G401.6 (cell line): ENCODE measurements around the gene CD99L2.

ENCODE experiments used
- FAIRE-seq: peaks from 2 replicates; lab custom pipeline; 2012; peaks lifted over from hg19 to GRCh38; lab: Jason Lieb, UNC

CD99L2 gene, protein sequence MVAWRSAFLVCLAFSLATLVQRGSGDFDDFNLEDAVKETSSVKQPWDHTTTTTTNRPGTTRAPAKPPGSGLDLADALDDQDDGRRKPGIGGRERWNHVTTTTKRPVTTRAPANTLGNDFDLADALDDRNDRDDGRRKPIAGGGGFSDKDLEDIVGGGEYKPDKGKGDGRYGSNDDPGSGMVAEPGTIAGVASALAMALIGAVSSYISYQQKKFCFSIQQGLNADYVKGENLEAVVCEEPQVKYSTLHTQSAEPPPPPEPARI

GRCh38 chrX:150898343-150899190 lies at the start of gene CD99L2:
Gene CD99L2 (minus strand): TSS chrX:150898668. CDS start chrX:150898588, 80 bp downstream.
- no peak for FAIRE-seq

DNA sequence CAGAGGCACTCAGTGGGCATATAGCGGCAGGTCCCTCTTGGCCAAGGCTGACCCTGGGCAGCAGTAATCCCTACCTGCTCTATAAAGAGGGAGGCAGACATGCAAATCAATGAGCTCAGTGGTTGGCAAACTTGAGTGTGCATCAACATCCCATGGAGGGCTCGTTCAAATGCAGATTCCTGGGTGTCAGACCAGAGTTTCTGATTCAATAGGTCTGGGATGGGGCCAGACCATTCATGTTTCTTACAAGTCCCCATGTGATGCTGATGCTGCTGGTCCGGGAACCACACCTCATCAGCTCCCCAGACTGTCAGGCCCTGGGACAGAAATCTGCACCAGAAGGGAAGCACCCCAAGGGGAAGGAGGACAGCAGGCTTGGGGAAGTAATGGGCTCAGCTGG lies 45.8 kb upstream of the CD99L2 start:
- FAIRE-seq: no peak

DNA sequence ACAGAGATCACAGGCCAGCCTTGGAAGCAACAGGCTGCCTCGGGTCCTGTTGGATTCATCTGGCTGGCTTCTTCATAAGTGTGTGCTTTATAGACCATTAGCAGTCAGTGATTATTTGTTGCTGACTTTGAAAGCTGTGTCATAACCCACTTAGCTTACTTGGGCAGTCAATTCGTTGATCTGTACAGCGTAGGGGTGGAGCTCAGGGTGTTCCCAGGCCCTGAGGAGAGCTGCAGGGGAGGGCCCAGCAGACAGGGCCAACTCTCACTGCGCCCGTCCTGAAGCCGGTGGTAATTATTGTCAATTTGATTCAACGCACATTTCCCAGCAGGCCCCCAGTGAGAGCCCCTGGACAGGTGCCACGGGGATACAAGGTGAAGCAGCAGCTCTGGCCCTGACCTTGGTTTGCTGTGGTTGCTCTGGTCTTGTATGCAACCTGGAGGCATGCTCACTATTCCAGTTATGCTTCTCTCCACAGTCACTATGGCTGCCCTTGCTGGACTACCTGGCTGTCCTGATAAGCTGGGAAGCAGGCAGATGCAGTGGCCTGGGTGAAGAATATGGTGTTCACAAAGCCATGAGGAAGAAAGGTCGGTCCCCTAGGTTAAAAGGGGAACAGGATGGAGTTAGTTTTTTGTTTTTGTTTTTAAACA lies 44.6 kb upstream of the CD99L2 start:
- no peak for FAIRE-seq

DNA sequence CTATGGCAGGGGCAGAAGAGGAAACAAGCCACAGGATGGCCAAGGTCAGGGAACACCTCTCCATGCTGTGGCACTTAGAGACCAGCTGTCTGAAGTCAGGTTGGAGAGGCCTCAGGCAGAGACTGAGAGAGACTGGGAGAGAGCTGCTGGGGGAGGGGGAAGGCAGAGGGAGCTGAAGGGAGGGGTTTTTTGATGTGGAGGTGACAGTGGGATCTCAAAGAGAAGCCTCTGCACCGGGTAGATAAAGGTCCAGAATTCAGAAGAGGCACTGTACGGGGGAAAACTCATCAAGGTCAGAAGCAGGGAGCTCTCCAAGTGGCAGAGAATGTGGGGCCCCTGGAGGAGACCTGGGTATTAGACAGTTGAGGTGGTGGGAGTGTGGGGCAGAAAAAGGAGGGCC lies 43.1 kb upstream of the CD99L2 start:
- FAIRE-seq: no peak

DNA sequence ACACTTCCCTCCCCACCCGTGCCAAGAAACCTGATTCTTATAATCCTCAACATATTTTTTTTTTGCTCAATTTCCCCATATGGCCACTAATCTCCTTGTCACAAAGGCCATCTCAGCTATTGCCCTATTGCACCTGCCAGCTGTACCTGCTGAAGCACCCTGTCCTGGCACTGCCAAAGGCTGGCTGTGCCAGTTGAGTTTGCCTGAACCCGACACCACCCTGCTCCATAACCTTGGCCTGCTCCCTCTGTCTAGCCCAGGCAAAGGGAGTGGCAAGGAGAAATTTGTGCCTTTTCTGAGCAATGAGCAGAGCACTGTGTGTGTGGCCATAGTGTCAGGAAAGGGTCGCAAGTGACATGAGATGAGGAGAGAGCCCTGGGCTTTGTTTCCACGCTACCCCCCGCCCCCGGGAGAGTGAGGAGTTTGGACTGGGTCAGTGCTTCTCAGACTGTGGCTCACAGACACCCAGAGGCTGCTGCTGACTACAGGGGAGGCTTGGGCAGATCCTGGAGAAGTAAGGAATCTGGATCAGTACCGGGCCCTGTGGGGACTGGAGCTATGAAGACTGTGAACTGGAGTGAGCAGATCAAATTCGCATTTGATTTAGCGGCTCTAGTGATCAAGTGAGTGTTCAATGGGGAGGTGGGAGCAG lies 42.5 kb upstream of the CD99L2 start:
- FAIRE-seq: no peak

GRCh38 chrX:150936556-150936955 lies 38.1 kb upstream of the CD99L2 start:
- no peak for FAIRE-seq

DNA sequence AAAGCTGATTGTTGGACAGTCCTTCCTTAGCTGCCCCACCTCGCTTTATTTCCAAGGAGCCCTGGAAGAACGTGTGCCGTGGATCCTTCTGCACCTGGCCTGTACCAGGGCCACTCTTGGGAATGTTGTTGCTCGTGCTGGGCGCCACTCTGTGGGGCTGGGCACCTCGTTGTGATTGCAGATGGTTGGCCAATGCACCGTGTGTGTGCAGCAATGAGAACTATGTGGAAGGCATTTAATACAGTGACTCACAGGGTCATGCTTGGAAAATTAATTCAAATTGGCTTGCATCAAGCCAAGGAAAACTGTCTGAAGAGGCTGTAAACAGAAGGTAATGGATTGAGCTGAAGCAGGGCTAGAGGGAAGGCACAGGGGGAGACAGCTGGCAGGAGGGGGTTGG lies 37.0 kb upstream of the CD99L2 start:
- FAIRE-seq: no peak

- no peak for FAIRE-seq
These were observed 36.0 kb upstream of the CD99L2 start for GRCh38 chrX:150934453-150934852.

DNA sequence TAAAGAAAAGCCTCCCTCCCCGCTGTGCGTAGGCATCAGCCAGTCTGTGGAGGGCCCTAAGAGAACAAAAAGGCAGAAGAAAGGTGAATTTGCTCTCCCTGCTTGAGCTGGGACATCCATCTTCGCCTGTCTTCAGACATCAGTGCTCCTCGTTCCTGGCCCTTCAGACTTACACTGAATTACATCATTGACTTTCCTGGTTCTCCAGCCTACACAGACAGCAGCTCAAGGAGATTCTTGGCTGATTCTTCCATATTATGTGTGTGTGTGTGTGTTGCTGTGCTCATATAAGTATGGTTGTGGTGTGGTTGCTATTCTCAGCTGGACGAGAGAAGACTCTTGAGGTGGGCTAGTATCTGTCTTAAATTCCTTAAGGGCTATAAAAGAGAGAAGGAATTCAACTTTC lies 35.5 kb upstream of the CD99L2 start:
- FAIRE-seq: no peak

DNA sequence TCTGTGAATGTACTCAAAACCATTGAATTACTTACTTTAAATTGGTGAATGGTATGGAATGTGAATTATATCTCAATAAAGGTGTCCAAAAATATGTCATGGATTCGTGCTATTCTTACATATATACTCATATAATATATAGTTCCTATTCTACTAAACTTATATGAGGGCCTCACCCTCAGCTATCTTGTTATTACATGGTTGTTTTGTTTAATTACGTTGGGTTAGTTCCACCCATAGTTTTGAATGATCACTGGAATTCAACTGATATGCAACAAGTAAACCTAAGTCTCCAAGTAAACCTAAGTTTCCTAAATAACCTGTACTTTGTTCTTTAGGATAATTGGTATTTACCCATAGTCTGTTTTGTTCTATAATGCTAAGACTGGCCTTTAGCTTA lies 30.6 kb upstream of the CD99L2 start:
- FAIRE-seq: no peak

- no peak for FAIRE-seq
These were observed 28.3 kb upstream of the CD99L2 start for GRCh38 chrX:150926791-150927190.

- no peak for FAIRE-seq
These were observed 27.8 kb upstream of the CD99L2 start for GRCh38 chrX:150926304-150926703.

DNA sequence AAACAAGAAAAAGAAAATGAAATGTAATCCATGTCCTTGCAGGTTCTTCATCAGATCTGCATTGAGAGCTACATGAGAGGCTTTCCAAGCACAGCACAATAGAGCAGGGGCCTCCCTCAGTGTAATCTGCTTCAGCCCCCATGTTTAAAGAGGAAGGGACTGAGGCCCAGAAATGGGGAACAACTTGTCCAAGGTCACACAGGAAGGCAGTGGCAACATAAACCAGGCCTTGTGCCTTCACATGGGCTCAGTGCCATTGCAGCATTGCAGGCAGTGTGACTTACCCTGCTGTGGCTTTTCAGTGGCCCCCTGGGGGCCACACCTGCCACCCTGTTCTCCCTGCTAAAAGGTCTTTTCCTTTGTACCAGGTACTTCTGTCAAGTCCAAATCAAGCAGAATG lies 20.9 kb upstream of the CD99L2 start:
- FAIRE-seq: no peak

DNA sequence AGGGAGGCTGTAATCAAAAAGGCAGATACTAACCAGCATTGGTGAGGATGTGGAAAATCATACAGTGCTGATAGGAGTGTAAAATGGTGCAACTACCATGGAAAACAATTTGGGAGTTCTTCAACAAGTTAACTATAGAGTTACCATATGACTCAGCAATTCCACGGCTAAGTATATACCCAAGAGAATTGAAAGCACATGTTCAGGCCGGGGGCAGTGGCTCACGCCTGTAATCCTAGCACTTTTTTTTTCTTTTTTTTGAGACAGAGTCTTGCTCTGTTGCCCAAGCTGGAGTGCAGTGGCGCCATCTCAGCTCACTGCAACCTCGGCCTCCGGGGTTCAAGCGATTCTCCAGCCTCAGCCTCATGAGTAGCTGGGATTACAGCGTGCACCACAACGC lies 15.0 kb upstream of the CD99L2 start:
- no peak for FAIRE-seq

DNA sequence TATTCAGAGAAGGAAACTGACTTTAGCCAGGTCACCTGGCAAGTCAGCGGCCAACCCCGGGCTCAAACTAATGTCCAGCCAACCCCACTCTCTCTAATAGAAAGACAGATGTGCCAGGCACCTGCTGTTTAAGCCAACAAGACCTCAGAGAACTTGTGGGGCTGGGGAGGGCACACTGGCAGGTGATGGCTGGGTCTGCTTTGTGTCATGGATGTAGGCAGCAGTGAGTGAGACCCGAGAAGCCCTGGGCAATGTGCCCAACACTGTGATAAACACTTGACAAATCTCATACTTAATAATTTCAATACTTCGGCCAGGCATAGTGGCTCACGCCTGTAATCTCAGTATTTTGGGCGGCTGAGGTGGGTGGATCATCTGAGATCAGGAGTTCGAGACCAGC lies 9.0 kb upstream of the CD99L2 start:
- no peak for FAIRE-seq

GRCh38 chrX:150906694-150907093 lies 8.2 kb upstream of the CD99L2 start:
- no peak for FAIRE-seq

- no peak for FAIRE-seq
These were observed 6.8 kb upstream of the CD99L2 start for GRCh38 chrX:150905293-150905692.

DNA sequence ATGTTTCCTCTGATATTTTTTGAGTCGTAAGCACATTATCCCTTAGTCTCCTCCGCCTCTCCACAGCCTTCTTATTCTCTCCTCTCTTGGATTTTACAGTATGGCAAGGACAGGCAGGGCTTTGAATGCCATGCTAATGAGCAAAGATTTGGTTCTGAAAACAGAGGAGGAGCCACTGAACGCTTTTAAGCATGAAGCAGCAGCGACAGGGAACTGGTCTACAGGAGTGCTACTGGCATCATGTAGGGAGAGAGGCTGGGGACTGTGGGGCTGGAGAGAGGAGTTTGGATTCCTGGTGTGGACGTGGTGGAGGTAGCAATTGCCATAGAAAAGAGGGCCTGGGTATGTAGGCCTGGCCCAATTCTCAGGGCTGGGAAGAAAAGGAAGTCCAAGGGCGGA lies 4.6 kb upstream of the CD99L2 start:
- FAIRE-seq: no peak

GRCh38 chrX:150902434-150903109 lies 4.1 kb upstream of the CD99L2 start:
- no peak for FAIRE-seq

- no peak for FAIRE-seq
These were observed 806 bp upstream of the CD99L2 start for GRCh38 chrX:150899191-150899757.

DNA sequence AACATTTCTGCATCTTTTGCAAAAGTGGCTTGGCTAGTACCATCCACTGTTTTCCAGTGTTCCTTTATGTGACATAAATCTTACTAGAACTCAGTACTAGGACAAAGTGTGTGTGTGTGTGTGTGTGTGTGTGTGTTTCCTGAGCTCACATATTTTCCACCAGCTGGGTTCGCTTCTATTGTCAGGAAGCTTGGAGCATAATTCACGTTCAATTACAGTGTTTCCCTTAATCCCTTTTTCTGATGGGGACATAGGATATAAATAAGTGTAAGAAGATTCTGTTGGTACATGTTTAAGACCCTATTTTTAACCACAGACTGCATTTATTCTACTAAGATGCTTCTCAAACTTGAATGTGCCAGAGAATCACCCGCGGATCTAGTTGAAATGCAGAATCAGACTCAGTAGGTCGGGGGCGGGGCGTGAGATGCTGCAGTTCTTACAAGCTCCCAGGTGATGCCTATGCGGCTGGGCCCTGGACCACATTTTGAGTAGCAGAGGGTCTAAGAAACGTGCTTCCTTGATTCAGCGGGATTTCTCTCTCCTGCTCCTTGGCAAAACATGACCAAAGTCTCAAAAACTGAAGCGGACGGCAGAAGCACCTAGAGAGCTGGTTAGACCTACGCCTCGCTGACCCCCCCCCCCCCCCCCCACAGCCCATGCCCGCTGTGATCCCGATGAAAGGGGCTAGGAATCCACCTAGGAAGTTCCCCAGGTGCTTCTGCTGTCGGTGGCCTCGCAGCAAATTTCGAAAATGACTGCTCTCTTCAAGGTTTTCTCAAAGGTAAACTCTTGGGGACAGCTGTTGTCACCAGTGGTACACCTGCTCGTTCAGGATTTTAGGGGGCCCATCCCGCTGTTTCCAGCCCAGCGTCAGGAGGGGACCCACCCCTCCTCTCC lies 797 bp downstream of the CD99L2 start:
- FAIRE-seq: no peak
